ENCODE results near the gene FMNL2. TPM values are rescaled to one million over a fixed set of nuclear protein-coding genes. Genes with fewer than 3 reads are reported as not detected.
A peak's percentile ranks its signal among the peaks of the same experiment; 100 is the strongest.

FMNL2 gene
- total RNA-seq, 1 experiment from 2014 or later, result 11.6 TPM

DNA sequence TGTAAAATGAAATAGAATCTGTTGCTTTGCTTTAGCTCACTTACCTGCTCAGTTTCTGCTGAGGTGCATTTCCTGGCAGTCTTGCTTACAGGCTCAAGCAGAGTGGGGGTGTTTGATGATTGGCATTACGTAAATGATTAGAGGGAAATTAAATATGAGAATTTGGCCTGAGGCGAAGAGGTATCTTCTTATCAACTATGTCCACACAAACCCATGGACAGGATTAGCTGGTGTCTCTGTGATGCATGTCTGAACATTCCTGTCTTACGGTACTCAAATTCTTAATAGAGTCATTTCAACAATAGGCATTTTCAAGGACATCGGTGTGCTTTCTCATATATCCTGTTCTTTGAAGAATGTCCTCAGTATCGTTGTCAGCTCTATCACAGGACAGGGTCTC lies 280.2 kb downstream of the FMNL2 start:
- peaks cover 22% of the 10 kb centered on the region for H3K36me3 ChIP-seq
- H3K27me3 ChIP-seq, result no peaks in the 10 kb centered on the region
- H3K9me3 ChIP-seq, result no peaks in the 10 kb centered on the region
- no peak for DNase-seq
- H3K4me3 ChIP-seq, result no peak overlapping the region

DNA sequence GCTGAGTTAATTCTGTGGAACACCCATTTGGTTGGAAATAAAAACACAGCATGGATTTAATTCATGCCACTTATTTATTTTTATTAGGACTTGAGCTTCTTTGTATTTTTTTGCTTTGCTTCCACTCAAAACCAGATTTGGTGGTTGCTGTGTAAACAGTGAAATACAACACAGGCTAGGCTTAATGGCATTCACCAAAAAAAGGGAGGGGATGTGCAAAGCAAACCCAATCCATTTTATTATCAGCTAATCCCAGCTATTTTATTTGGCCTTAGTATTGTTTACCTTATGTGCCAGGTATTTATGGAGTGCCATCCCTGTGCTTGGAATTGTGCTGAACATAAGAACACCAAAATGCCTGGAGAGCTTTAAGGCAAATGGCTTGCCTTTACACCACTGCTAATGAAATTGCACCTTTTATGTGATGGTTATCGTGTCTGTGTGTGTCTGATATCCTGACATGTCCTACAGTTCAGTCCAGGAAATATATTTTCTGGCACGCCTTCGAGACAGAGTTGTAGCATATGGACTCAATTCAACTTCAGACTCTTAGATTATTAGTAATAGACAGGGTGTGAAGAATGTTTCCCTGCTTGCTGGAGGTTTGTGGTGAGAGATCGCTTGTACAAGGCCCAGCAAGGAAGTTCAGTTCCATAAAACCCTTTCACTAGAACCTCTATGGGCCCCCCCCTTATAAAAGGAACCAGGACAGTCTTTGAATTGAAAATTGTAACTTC lies 282.6 kb downstream of the FMNL2 start:
- Histone ChIP-seq H3K36me3 (peaks cover 19% of the 10 kb centered on the region), H3K9me3 (no peaks in the 10 kb centered on the region), H3K27me3 (no peaks in the 10 kb centered on the region), H3K4me3 (no peak overlapping the region)
- DNase-seq, result no peak

DNA sequence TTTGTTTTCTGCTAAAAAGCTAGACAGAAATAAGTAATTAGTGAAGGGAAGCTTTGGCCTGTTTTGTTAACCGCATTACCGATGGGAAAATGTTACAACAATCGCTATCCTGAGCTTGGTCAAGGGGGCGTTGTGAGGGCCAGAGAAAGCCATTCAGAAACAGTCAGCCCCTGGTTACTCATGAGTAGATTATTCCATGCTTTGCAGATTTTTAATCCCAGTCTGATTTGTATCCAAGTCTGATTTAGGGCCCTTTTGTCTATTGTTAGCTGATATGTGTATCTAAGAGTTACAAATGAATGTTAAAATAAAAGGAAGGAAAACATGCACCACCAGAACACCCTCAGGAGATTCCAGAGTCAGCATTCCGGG lies 283.2 kb downstream of the FMNL2 start:
- no peaks in the 10 kb centered on the region for H3K27me3 ChIP-seq
- no peaks in the 10 kb centered on the region for H3K9me3 ChIP-seq
- H3K4me3 ChIP-seq, result no peak overlapping the region
- no peak for DNase-seq
- peaks cover 18% of the 10 kb centered on the region for H3K36me3 ChIP-seq

DNA sequence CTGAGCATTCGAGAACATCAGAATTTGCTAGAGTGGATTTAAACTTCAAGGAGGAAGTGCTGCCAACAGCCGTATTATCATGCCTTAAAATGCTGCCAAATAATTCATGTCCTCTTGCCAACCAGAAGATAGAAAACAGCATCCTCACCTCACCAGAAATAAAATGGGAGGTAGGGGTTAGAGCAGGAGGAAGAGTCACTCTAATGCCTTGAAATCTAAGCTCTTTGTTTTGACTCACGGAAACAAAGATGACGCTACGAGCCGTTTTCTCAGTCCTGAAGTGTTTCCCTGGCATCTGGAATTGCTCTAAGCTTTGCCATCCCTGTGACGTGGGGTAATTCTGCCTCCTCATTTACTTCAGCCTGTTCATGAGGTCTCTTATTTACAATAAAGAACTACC lies 285.2 kb downstream of the FMNL2 start:
- H3K4me3 ChIP-seq, result no peak overlapping the region
- no peaks in the 10 kb centered on the region for H3K9me3 ChIP-seq
- DNase-seq, result no peak
- H3K27me3 ChIP-seq, result no peaks in the 10 kb centered on the region
- peaks cover 19% of the 10 kb centered on the region for H3K36me3 ChIP-seq

DNA sequence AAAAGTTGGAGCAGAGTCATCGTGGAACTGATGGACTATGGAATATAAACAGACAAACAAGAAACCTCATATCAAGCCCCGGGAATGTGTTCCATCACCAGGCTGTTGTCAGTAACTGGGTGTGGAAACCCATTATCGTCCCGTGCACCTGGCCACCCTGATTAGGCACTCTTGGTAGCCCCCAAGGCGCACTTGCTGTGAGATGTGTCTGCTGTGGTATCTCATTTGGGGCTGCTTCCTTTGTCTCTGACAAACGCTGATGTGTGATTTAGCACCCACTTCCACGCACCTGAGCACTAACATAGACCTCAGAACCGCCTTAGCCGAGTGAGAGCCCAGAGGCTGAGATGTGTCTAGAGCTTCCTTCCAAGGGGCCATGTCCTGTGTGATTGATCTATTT lies 286.0 kb downstream of the FMNL2 start:
- Histone ChIP-seq H3K36me3 (peaks cover 20% of the 10 kb centered on the region), H3K9me3 (no peaks in the 10 kb centered on the region), H3K27me3 (no peaks in the 10 kb centered on the region), H3K4me3 (no peak overlapping the region)
- no peak for DNase-seq

DNA sequence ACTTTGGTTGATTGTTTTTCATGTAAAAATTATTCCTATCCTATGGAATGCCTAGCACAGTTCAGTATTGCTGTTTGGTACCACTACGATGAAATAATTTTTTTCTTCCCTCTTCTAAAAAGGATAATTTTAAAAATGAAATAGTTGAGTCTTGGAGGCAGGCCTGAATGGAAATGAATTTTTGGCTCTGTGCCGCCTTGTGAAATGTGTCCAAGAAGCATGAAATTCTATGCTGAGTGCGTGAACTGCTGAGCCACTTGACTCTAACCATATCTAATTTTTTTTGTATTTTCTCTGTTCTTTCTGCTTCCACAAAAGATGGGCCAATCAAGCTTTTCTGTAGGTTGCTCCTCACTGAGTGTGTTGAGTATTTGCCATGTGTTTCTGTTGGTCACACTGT lies 287.2 kb downstream of the FMNL2 start:
- no peak for DNase-seq

DNA sequence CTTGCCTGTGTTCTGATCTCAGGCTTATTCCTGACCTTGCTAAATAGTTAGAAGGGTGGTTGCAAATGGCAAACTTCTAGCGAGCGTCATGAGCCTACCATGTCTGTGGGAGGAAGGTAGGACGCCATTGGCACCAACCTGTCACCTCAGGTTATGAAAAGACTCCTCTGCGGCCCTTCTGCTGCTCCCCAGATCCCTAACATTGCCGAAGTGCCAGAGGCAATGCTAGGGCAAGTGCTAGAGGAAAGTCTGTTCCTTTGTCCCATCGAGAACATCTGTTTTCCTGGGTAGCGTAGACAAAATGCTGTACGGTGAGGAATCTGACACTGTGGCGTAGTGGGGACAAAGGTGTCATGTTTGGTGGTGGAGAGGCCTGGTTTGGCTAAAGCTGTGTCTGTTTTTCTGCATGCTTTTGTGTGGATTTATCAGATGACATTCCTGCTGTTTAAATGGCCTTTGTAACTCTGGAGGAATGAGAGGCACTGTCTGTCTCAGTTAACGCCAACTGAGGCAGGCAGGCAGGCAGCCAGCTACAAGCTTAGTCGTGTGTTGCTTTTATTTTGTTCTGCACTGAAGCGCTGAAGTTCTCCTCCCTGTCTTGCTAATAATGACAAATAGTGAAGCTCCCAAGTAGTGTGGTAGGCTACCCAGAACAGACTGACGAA lies 288.2 kb downstream of the FMNL2 start:
- H3K9me3 ChIP-seq, result no peaks in the 10 kb centered on the region
- no peak overlapping the region for H3K4me3 ChIP-seq

More for the DNA sequence above, 287.2 kb downstream of the FMNL2 start:
- peaks cover 17% of the 10 kb centered on the region for H3K36me3 ChIP-seq
- H3K9me3 ChIP-seq, result no peaks in the 10 kb centered on the region
- no peak overlapping the region for H3K4me3 ChIP-seq
- H3K27me3 ChIP-seq, result no peaks in the 10 kb centered on the region

DNA sequence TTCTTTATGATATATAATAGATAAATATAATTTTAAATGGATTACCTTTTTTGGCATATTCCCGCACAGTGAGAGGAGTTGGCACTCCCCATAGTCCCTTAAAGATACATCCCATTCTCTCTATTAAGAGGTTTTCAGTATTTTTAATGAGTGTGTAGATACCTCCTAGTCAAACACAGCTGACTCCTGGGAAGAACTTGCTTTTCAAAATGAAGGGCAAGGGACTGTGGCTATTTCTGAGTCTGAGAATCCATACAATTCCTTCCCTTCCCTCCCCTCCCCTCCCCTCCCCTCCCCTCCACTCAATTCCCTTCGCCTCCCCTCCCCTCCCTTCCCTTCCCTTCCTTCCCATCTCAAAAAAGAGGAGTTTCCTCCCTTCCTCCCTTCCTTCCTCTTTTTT lies 288.8 kb downstream of the FMNL2 start:
- no peaks in the 10 kb centered on the region for H3K9me3 ChIP-seq
- no peak for DNase-seq
- no peaks in the 10 kb centered on the region for H3K27me3 ChIP-seq
- H3K4me3 ChIP-seq, result no peak overlapping the region
- peaks cover 12% of the 10 kb centered on the region for H3K36me3 ChIP-seq

More for the DNA sequence above, 288.2 kb downstream of the FMNL2 start:
- Histone ChIP-seq H3K27me3 (no peaks in the 10 kb centered on the region), H3K36me3 (peaks cover 13% of the 10 kb centered on the region)
- no peak for DNase-seq

DNA sequence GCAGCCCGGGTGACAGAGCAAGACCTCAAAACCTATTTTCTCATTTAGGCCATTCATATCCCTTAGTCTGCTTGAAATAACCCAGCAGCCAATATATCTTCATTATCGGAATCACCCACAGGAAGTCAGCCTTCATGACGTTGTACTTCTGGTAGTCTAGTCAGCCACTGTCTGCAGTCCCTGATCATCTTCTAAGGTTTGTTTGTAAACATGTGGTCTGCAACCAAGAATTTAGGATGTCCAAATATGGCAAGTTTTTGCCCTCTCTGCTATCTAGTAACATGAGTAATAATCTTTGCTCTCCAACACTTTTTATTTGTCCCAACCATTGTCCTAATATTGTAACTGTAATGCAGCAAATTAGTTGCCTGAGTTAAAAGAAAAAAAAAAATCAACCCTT lies 289.8 kb downstream of the FMNL2 start:
- DNase-seq, result no peak

DNA sequence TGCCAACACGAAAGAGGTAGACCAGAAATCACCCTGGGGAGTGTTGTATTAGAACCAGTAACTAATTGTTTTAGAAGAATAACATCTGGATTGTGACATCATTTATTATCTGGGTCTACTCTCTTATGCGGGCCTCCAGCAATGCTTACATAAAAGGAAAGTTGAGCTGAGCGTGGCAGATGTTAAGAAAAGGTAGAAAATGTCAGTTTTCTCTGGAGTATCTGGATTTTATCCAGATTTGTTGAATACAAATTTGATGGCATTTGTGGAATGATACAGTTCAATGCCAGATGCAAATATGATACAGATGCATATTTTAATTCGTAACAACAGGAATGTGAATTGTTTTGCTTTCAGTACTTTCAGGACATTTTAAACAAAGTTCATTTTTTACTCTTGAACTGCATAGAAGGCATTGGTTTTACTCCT lies 292.0 kb downstream of the FMNL2 start:
- Histone ChIP-seq H3K27me3 (no peaks in the 10 kb centered on the region), H3K36me3 (peaks cover 20% of the 10 kb centered on the region), H3K9me3 (no peaks in the 10 kb centered on the region), H3K4me3 (no peak overlapping the region)
- no peak for DNase-seq

More for the DNA sequence above, 289.8 kb downstream of the FMNL2 start:
- no peak overlapping the region for H3K4me3 ChIP-seq
- H3K36me3 ChIP-seq, result peaks cover 14% of the 10 kb centered on the region
- H3K27me3 ChIP-seq, result no peaks in the 10 kb centered on the region
- H3K9me3 ChIP-seq, result no peaks in the 10 kb centered on the region

DNA sequence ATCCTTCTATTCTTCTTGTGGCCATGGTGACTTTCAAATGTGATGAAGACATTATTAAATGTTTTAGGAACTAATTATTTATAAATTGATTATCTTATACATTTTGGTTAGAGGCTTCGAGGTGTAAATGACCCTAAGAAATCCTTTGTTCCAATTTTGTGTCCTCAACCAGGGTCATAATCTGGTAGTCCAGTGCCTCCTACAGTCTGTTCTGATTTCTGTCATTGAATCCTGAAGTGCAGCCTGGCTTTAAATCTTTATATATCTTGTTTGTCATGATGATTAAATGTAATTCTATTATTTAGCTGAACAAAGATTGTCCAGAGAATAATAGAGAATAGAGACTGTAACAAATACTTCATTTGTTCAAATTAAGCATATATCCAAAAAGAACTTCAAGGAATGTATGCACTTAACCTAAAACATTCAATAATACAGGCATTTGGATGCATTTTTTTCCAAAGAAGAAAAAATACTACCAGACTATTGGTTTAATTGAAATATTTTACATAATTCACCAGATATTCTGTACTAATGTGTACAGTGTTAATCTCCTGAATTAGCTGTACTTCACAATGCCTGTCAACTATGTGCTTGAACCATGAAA lies 292.5 kb downstream of the FMNL2 start:
- Histone ChIP-seq H3K27me3 (no peaks in the 10 kb centered on the region), H3K9me3 (no peaks in the 10 kb centered on the region), H3K36me3 (peaks cover 20% of the 10 kb centered on the region), H3K4me3 (no peak overlapping the region)
- DNase-seq, result no peak

DNA sequence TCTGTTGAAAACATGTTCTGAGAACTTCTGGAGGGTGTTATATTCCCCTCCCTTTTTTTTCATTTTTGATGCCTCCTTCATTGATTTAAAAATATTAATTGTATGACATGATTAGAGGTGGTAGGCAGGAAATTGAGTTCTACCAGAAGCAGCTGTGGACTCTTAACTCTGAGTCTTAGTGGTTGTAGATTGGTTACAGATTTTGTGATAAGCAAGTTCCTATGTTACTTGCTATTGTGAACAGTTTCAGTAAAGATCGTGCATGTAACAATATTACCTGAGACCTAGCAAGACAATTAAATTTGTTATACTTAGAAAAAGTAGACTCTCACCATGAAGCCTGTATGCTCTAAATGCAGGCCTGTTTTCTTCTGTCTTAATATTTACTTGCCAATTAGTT lies 294.2 kb downstream of the FMNL2 start:
- DNase-seq, result no peak
- H3K9me3 ChIP-seq, result no peaks in the 10 kb centered on the region
- H3K36me3 ChIP-seq, result peaks cover 20% of the 10 kb centered on the region
- no peak overlapping the region for H3K4me3 ChIP-seq
- H3K27me3 ChIP-seq, result no peaks in the 10 kb centered on the region

DNA sequence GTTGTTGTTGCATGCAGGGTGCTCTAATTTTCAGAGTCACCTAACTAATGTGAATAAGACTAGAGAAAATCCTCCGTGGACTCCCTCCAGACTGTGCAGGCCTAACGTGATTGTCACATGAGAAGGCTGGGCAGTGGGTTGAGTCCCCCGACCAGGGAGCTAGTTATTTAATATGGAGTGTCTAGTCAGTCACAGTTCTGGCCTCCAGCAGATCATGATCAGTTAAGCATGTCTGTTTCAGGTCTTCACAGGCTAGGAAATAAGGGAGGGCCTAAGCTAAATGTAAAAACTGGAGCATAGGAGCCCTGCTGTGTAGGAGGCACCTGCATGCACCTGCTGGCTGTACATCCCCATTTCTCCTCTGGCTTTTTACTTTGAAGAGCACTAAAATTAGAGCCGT lies 295.5 kb downstream of the FMNL2 start:
- peaks cover 18% of the 10 kb centered on the region for H3K36me3 ChIP-seq
- DNase-seq, result no peak

DNA sequence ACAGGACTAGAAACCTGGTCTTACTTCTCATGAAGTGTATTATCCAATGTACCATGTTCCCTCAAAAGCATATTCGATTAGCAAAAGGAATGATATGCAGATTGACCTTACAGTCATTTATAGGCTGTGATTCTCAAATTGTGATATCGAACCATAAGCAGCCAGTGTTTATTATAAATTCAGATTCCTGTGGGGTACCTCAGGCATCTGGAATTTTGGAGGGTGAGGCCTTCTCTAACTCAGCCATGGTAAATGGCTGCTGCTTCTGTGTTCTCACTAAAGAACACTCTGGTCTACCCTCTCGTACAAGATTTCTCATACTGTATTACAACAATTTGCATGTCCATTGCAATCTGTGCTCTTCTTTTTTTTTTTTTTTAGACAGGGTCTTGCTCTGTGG lies 297.8 kb downstream of the FMNL2 start:
- DNase-seq, result no peak
- Histone ChIP-seq H3K4me3 (no peak overlapping the region), H3K27me3 (no peaks in the 10 kb centered on the region), H3K9me3 (no peaks in the 10 kb centered on the region), H3K36me3 (peaks cover 25% of the 10 kb centered on the region)

More for the DNA sequence above, 295.5 kb downstream of the FMNL2 start:
- no peaks in the 10 kb centered on the region for H3K9me3 ChIP-seq
- H3K27me3 ChIP-seq, result no peaks in the 10 kb centered on the region
- no peak overlapping the region for H3K4me3 ChIP-seq

DNA sequence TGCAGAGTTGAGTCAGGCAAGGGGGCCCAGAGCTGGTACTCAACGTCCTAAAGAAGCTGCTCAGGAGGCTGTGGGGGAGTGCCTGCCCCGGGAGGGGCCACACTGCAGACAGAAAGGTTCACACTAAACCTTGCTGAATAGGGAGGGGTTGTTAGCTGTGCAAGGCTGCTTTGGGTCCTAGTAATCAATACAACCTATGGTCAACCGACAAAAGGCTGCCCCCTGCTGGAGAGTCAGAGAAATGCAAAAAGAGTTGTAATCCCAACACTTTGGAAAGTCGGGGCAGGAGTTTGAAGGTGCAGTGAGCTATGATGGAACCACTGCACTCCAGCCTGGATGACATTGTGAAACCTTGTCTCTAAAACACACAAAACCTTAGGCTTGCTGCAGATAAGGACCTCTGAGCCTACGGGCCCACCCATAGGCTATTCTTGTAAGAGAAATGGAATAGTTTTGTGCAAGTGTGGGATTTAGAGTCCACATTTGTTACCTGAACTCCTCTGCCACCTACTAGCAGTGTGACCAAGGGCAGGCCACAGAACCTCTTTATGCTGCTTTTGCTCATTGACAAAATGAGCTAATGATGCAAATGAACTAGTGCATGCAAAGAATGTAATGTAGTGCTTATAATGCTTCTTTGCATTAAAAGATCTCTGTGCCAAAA lies 300.8 kb downstream of the FMNL2 start:
- H3K9me3 ChIP-seq, result no peaks in the 10 kb centered on the region
- H3K36me3 ChIP-seq, result peaks cover 16% of the 10 kb centered on the region
- peak; percentile 39 for DNase-seq
- H3K27me3 ChIP-seq, result no peaks in the 10 kb centered on the region
- no peak overlapping the region for H3K4me3 ChIP-seq

DNA sequence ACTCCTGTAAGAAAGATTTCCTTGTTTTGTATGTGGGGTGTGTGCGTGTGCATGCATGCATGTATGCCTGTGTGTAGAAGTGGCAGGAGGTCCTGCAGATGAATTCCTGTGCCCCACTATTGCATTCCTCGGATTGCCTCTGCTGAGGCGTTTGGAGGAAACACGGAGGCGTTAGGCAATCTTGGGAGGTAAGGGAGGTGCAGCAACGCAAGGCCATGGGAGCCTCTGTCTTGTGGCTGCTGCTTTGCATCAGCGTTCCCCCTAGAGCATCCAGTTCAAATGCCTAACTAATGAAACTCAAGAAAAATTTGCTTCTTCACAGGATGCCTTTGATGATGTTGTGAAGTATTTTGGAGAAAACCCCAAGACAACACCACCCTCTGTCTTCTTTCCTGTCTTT lies 302.3 kb downstream of the FMNL2 start:
- Histone ChIP-seq H3K9me3 (no peaks in the 10 kb centered on the region), H3K4me3 (no peak overlapping the region), H3K27me3 (no peaks in the 10 kb centered on the region), H3K36me3 (peaks cover 21% of the 10 kb centered on the region)
- no peak for DNase-seq

DNA sequence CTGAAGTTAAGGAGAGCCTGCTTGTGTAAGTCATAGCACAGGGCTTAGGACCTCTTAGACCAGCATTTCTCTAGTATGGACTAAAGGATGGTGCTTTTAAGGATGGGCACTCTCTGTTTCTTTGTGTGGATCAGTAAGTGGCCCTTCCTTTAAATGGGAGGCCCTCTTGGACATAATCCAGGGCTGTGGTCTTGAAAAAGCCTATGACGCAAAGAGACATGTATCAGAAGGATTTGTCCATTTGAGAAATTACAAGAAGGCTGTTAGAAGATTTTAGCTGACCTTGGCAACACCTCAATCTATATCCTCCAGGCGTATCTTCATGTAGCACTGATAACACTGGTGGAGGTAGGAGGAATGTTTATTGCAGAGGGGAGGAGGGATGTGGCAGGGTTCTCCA lies 303.1 kb downstream of the FMNL2 start:
- DNase-seq, result no peak
- no peak overlapping the region for H3K4me3 ChIP-seq
- peaks cover 21% of the 10 kb centered on the region for H3K36me3 ChIP-seq

More for the DNA sequence above, 303.1 kb downstream of the FMNL2 start:
- Histone ChIP-seq H3K27me3 (no peaks in the 10 kb centered on the region), H3K9me3 (no peaks in the 10 kb centered on the region)
